H1 (cell line): ENCODE results near the gene FABP7. TPM values are rescaled to one million over a fixed set of nuclear protein-coding genes. Genes with fewer than 3 reads are reported as not detected.

Source experiments
- CTCF ChIA-PET: fragments of 300-600 bp; sonication (Branson Sonifier 250); formaldehyde crosslinking; loops from one replicate; lab custom pipeline; 2021; ENCODE audit not compliant: partially characterized antibody; lab: Charles Lee
- POLR2A ChIA-PET: fragments of 300-600 bp; sonication (Branson Sonifier 250); formaldehyde crosslinking; loops from one replicate; lab custom pipeline; 2021; ENCODE audit warnings: inconsistent platforms; ENCODE audit not compliant: partially characterized antibody; lab: Charles Lee
- DNase-seq, 2 experiments: peaks; one replicate each; pipeline versions ENCODE4 v3.0.0 to v3.0.0-alpha.2; 2010 to 2022; ENCODE audit warnings: low spot score in 2 of 2, low read depth in 1 of 2, mixed read lengths in 1 of 2
- FAIRE-seq: peaks from 2 replicates; lab custom pipeline; 2011; peaks lifted over from hg19 to GRCh38; lab: Jason Lieb, UNC
- H2AFZ ChIP-seq: 2 replicates; pipeline ENCODE4 v1.8.1; 2012; ENCODE audit warnings: low read length, inconsistent platforms
- H2AK5ac ChIP-seq: 2 replicates; pipeline ENCODE4 v1.6.1; 2013; ENCODE audit warnings: low read depth, low read length
- H2BK120ac ChIP-seq: replicated peaks from 2 replicates; pipeline ENCODE3; 2013; ENCODE audit warnings: low read depth, low read length, inconsistent platforms
- H2BK12ac ChIP-seq: 2 replicates; pipeline ENCODE4 v1.6.1; 2013; ENCODE audit warnings: low read depth, low read length
- H2BK15ac ChIP-seq: 2 replicates; pipeline ENCODE4 v1.6.1; 2013; ENCODE audit warnings: low read length
- H2BK20ac ChIP-seq: 2 replicates; pipeline ENCODE4 v1.6.1; 2013; ENCODE audit warnings: low read length
- H2BK5ac ChIP-seq: 2 replicates; pipeline ENCODE4 v1.6.1; 2013; ENCODE audit warnings: low read depth, low read length
- H3K14ac ChIP-seq: 2 replicates; pipeline ENCODE4 v1.6.1; 2013; ENCODE audit warnings: inconsistent platforms; ENCODE audit not compliant: insufficient read length
- H3K18ac ChIP-seq: 2 replicates; pipeline ENCODE4 v1.6.1; 2013; ENCODE audit warnings: low read length; ENCODE audit errors: extremely low read depth
- H3K23ac ChIP-seq: 2 replicates; pipeline ENCODE4 v1.6.1; 2013; ENCODE audit warnings: inconsistent platforms; ENCODE audit not compliant: insufficient read length
- H3K23me2 ChIP-seq: 2 replicates; pipeline ENCODE4 v1.6.1; 2013; ENCODE audit warnings: low read depth, low read length
- H3K27ac ChIP-seq: 2 replicates; pipeline ENCODE4 v1.6.1; 2011; ENCODE audit warnings: low read depth, low read length, inconsistent platforms
- H3K27me3 ChIP-seq, 4 experiments: replicated peaks in 1 of 4; 1 replicate in 1 of 4; 2 replicates in 3 of 4; pipeline versions ENCODE4 v1.6.1 to v1.8.1; 2011 to 2013; ENCODE audit warnings: low read length in 3 of 4, mild to moderate bottlenecking in 3 of 4, inconsistent platforms in 2 of 4, mixed read lengths in 2 of 4, moderate library complexity in 1 of 4; ENCODE audit not compliant: control insufficient read depth in 3 of 4, insufficient read depth in 3 of 4; ENCODE audit errors: extremely low read depth in 1 of 4
- H3K36me3 ChIP-seq, 4 experiments: 2 replicates each; pipeline versions ENCODE4 v1.6.1 to v1.8.1; 2011 to 2013; ENCODE audit warnings: mild to moderate bottlenecking in 4 of 4, low read length in 3 of 4, moderate library complexity in 2 of 4, control low read depth in 1 of 4, inconsistent platforms in 1 of 4; ENCODE audit not compliant: insufficient read depth in 4 of 4, control insufficient read depth in 2 of 4
- H3K4ac ChIP-seq: replicated peaks from 2 replicates; pipeline ENCODE3; 2013; ENCODE audit warnings: low read length, low read depth, mixed read lengths, inconsistent platforms; ENCODE audit not compliant: insufficient read length
- H3K4me1 ChIP-seq, 4 experiments: replicated peaks in 1 of 4; 1 replicate in 1 of 4; 2 replicates in 3 of 4; pipeline versions ENCODE4 v1.6.1 to v1.8.1; 2011 to 2013; ENCODE audit warnings: low read length in 3 of 4, inconsistent platforms in 2 of 4, mixed read lengths in 1 of 4; ENCODE audit not compliant: insufficient read depth in 4 of 4, control insufficient read depth in 3 of 4
- H3K4me2 ChIP-seq, 2 experiments: 2 replicates each; pipeline versions ENCODE4 v1.6.1 to v1.8.1; 2011 to 2013; ENCODE audit warnings: low read depth in 2 of 2, low read length in 2 of 2, control low read depth in 1 of 2, inconsistent platforms in 1 of 2, mild to moderate bottlenecking in 1 of 2; ENCODE audit not compliant: insufficient read depth in 1 of 2
- H3K4me3 ChIP-seq, 4 experiments: fragments of 200-600, 300-600 bp in 1 of 4; sonication (generic), shearing (Covaris generic), sonication (Bioruptor Twin) in 1 of 4; 2 replicates each; pipeline versions ENCODE4 v1.5.1 to v1.8.1; 2011 to 2016; ENCODE audit warnings: low read length in 4 of 4, low read depth in 3 of 4, control low read depth in 2 of 4, inconsistent platforms in 2 of 4, mild to moderate bottlenecking in 2 of 4, mixed read lengths in 1 of 4, moderate library complexity in 1 of 4; ENCODE audit not compliant: insufficient read depth in 2 of 4; ENCODE audit errors: extremely low read depth in 1 of 4
- H3K56ac ChIP-seq: replicated peaks from 2 replicates; pipeline ENCODE3; 2013; ENCODE audit warnings: low read depth, mild to moderate bottlenecking, mixed read lengths, low read length, inconsistent platforms; ENCODE audit not compliant: insufficient read length
- H3K79me1 ChIP-seq: 2 replicates; pipeline ENCODE4 v1.6.1; 2013; ENCODE audit warnings: low read depth, low read length, control low read depth
- H3K79me2 ChIP-seq, 2 experiments: 2 replicates each; pipeline versions ENCODE4 v1.6.1 to v1.8.1; 2012 to 2013; ENCODE audit warnings: low read length in 2 of 2, mild to moderate bottlenecking in 2 of 2, inconsistent platforms in 1 of 2; ENCODE audit not compliant: insufficient read depth in 2 of 2, control insufficient read depth in 1 of 2
- H3K9ac ChIP-seq, 4 experiments: replicated peaks in 1 of 4; 1 replicate in 1 of 4; 2 replicates in 3 of 4; pipeline versions ENCODE4 v1.6.1 to v1.8.1; 2011 to 2013; ENCODE audit warnings: low read depth in 3 of 4, low read length in 3 of 4, control low read depth in 2 of 4, mild to moderate bottlenecking in 2 of 4, moderate library complexity in 2 of 4, inconsistent platforms in 1 of 4; ENCODE audit errors: extremely low read depth in 1 of 4
- H3K9me3 ChIP-seq, 2 experiments: 2 replicates each; pipeline versions ENCODE4 v1.6.1 to v1.8.1; 2012 to 2013; ENCODE audit warnings: mild to moderate bottlenecking in 2 of 2, moderate library complexity in 2 of 2, control low read depth in 1 of 2, inconsistent platforms in 1 of 2, low read depth in 1 of 2, low read length in 1 of 2, mixed read lengths in 1 of 2; ENCODE audit not compliant: insufficient read depth in 2 of 2
- H4K20me1 ChIP-seq, 2 experiments: replicated peaks in 1 of 2; 2 replicates each; pipeline versions ENCODE3 to v1.8.1; 2011 to 2013; ENCODE audit warnings: inconsistent platforms in 2 of 2, low read length in 2 of 2, mild to moderate bottlenecking in 1 of 2; ENCODE audit not compliant: insufficient read depth in 2 of 2, control insufficient read depth in 1 of 2
- H4K5ac ChIP-seq: 2 replicates; pipeline ENCODE4 v1.6.1; 2013; ENCODE audit warnings: low read length, low read depth, mixed read lengths, inconsistent platforms; ENCODE audit not compliant: insufficient read length
- H4K8ac ChIP-seq: 2 replicates; pipeline ENCODE4 v1.8.0; 2013; ENCODE audit warnings: mild to moderate bottlenecking, moderate library complexity, low read length, inconsistent platforms; ENCODE audit not compliant: insufficient read depth; ENCODE audit errors: extremely low read depth
- H4K91ac ChIP-seq: replicated peaks from 2 replicates; pipeline ENCODE3; 2013; ENCODE audit warnings: low read length, mixed read lengths, inconsistent platforms; ENCODE audit not compliant: insufficient read length
- BCL11A ChIP-seq, 2 experiments: IDR thresholded peaks; one replicate each; pipeline ENCODE4 v1.6.1; 2011; ENCODE audit warnings: low read depth in 2 of 2, low read length in 2 of 2, mild to moderate bottlenecking in 2 of 2
- CHD1 ChIP-seq: IDR thresholded peaks from 2 replicates; pipeline ENCODE4 v1.6.1; 2012; ENCODE audit warnings: low read depth, low read length, improper control_type of control experiment
- FOSL1 ChIP-seq: IDR thresholded peaks from 2 replicates; pipeline ENCODE4 v1.6.1; 2011; ENCODE audit warnings: mild to moderate bottlenecking, low read depth, low read length, moderate library complexity; ENCODE audit not compliant: insufficient read depth
- GABPA ChIP-seq: IDR thresholded peaks from 2 replicates; pipeline ENCODE4 v1.6.1; 2011; ENCODE audit warnings: mild to moderate bottlenecking, low read length, moderate library complexity, borderline replicate concordance; ENCODE audit not compliant: insufficient read depth
- GTF2F1 ChIP-seq: IDR thresholded peaks from 2 replicates; pipeline ENCODE4 v1.6.1; 2012; ENCODE audit warnings: low read depth, low read length, improper control_type of control experiment, borderline replicate concordance
- HDAC6 ChIP-seq: IDR thresholded peaks from one replicate; pipeline ENCODE4 v1.7.1; 2012; ENCODE audit warnings: low read depth, mild to moderate bottlenecking, inconsistent platforms, low read length, moderate library complexity
- KDM4A ChIP-seq: IDR thresholded peaks from one replicate; pipeline ENCODE4 v1.7.1; 2012; ENCODE audit warnings: low read depth, mild to moderate bottlenecking, moderate library complexity, low read length, inconsistent platforms; ENCODE audit not compliant: severe bottlenecking
- RXRA ChIP-seq: IDR thresholded peaks from 2 replicates; pipeline ENCODE4 v1.6.1; 2011; ENCODE audit warnings: low read depth, mild to moderate bottlenecking, low read length, moderate library complexity; ENCODE audit not compliant: insufficient read depth
- SUZ12 ChIP-seq: fragments of 200-600 bp; sonication (generic); IDR thresholded peaks from 2 replicates; pipeline ENCODE4 v1.6.1; 2012; ENCODE audit warnings: mild to moderate bottlenecking, inconsistent platforms, low read length, moderate library complexity, mixed read lengths
- YY1 ChIP-seq: IDR thresholded peaks from 2 replicates; pipeline ENCODE4 v1.6.1; 2011; ENCODE audit warnings: low read depth, mild to moderate bottlenecking, low read length
- WGBS, 2 experiments: shearing (Covaris generic) in 1 of 2; methylation state at CpG; one replicate each; pipeline versions ENCODE4 v1.1.6 to v1.1.7; 2013 to 2015; ENCODE audit warnings: low lambda C conversion rate in 2 of 2, mixed read lengths in 2 of 2, inconsistent platforms in 1 of 2, low coverage in 1 of 2, missing lambda C conversion rate in 1 of 2; ENCODE audit not compliant: insufficient replicate concordance in 2 of 2, insufficient coverage in 1 of 2, insufficient read length in 1 of 2; ENCODE audit errors: extremely low coverage in 1 of 2, missing lambda C conversion rate in 1 of 2; 5-methylcytosine and 5-hydroxymethylcytosine counted together
- polyA plus RNA-seq, 7 experiments: library from polyadenylated mRNA; depleted of rRNA in 3 of 7; stranded (reverse) in 5 of 7; unstranded in 2 of 7; fragments of >200 nt in 5 of 7; fragments of 200-250 nt in 2 of 7; gene quantifications; 1 replicate in 5 of 7; 2 replicates in 1 of 7; 4 replicates in 1 of 7; pipeline versions ENCODE4 v1.2.1 to v1.2.3, GENCODE V29; 2011 to 2013; ENCODE audit warnings: missing spikeins in 2 of 7, mixed read lengths in 2 of 7
- total RNA-seq: library from RNA; stranded (reverse); fragmentation: NEBNext Ultra II Directional; extraction: Animal tissue kit (Norgen Biotek cat#: 25700); gene quantifications from 2 replicates; pipeline ENCODE4 v1.2.1, GENCODE V29; 2021

FABP7 gene
- total and polyA plus RNA-seq, 2 of the 8 experiments (the other 6 are each of a cell fraction or from before 2014, with no cell fraction given): 10.6 to 13.1 TPM

DNA sequence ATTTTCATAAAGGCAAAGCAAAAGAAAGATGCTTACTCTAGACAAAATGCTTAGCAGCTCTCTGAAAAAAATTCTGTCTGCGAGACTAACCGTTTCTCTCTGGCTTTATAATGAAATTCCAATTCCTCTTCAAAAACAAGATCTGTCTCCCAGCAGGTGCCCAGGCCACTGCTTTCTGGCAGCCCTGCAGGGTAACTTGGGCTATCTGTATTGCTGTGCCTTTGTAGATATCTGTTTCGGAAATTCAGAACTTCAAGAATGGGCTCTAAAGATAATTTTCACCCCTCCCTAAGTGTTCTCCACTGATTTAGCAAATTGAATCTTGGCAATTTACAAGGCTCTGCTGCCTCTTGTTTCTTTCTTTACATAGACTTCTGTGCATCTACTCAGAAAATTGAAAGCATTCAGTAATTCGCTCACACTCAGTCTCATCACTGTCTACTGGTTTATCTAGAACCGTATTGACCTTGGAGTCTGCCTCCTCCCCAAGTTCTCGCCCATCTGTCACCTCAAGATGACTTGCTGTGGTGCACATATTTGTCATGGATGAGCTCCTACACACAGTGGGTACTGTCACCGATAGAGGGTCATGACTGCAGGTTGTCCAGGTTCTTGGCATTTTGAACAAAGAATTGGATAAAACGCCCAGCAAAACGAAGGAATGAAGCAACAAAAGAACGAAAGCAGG lies 26.4 kb upstream of the FABP7 start:
- Histone ChIP-seq H3K4me3 (no peak overlapping the region; a peak in 1 of 8 replicates), H3K79me2 (no peaks in the 10 kb centered on the region), H3K4me2 (no peak overlapping the region), H3K14ac (no peak overlapping the region), H3K56ac (no peak overlapping the region), H3K23ac (no peak overlapping the region), H2BK5ac (peak overlapping the region; percentile 48; the same call in 1 of the 2 replicates), H3K36me3 (no peaks in the 10 kb centered on the region), H2BK12ac (peak overlapping the region; percentile 88), H3K79me1 (no peaks in the 10 kb centered on the region), H2BK20ac (0 out of 2 replicates have a peak overlapping the region, but pooled peaks have one; percentile 51), H3K18ac (no peak overlapping the region), H2BK120ac (peak overlapping the region; percentile 7), H3K27ac (no peak overlapping the region), H3K9ac (no peak overlapping the region), H4K8ac (no peak overlapping the region), H4K20me1 (no peaks in the 10 kb centered on the region), H2BK15ac (no peak overlapping the region), H3K4me1 (peaks cover 0 to 4% (median 1%) of the 10 kb centered on the region in 4 experiments; a peak in 1 of 7 replicates), H2AFZ (no peak overlapping the region), H4K5ac (no peak overlapping the region), H3K27me3 (0 out of 7 replicates have a peak, but pooled peaks cover 0 to 1% (median 0%) of the 10 kb centered on the region in 4 experiments), H3K9me3 (peaks cover 3% of the 10 kb centered on the region in 2 experiments; a peak in 1 of 4 replicates), H3K4ac (no peak overlapping the region), H3K23me2 (no peaks in the 10 kb centered on the region), H4K91ac (no peak overlapping the region), H2AK5ac (no peak overlapping the region)
- ChIA-PET POLR2A (no interaction called here), CTCF (interaction anchor here (0.7 to 3.8 kb wide), 4 partner anchors 8 to 86 kb away, joined by 3 to 20 read pairs (median 10); no protein-coding TSS in a partner anchor)
- FAIRE-seq (no peak), DNase-seq (no peak)
- 87% methylated on average over 10 of the region's 10 CpGs; no CpG with 5 or more reads in 1 of the 2 experiments for WGBS, 2 experiments
- no peak for TF ChIP-seq CHD1
- TF ChIP-seq KDM4A: no peak
- TF ChIP-seq HDAC6: no peak
- TF ChIP-seq SUZ12: no peak
- no peak for TF ChIP-seq YY1
- TF ChIP-seq FOSL1: no peak
- no peak for TF ChIP-seq GTF2F1
- TF ChIP-seq GABPA: no peak
- TF ChIP-seq RXRA: no peak
- no peak for TF ChIP-seq BCL11A (IDR thresholded peaks at IDR 0.05; ENCODE audit: low read depth in 2 of 2, low read length in 2 of 2)
